BLaER1 treated with 17β-estradiol and CSF1 and Interleukin-3, amounts not matched to agents 10 nM and 100 nM (cell line): ENCODE measurements around the gene GRB2.
A peak's percentile ranks its signal among the peaks of the same experiment; 100 is the strongest.

Experiments
- H3K27ac ChIP-seq, 11 experiments: shearing (Covaris generic); formaldehyde crosslinking; 2 replicates each; pipeline ENCODE4 v1.8.1; 2022
- H3K27me3 ChIP-seq, 11 experiments: shearing (Covaris generic); formaldehyde crosslinking; 2 replicates each; pipeline ENCODE4 v1.8.1; 2022
- H3K36me3 ChIP-seq, 11 experiments: shearing (Covaris generic); formaldehyde crosslinking; 2 replicates each; pipeline ENCODE4 v1.8.1; 2022
- H3K4me1 ChIP-seq, 10 experiments: shearing (Covaris generic); formaldehyde crosslinking; 2 replicates each; pipeline ENCODE4 v1.8.1; 2022
- H3K4me2 ChIP-seq, 11 experiments: shearing (Covaris generic); formaldehyde crosslinking; 2 replicates each; pipeline ENCODE4 v1.8.1; 2022
- H3K4me3 ChIP-seq, 10 experiments: shearing (Covaris generic); formaldehyde crosslinking; 2 replicates each; pipeline ENCODE4 v1.8.1; 2022
- H3K9ac ChIP-seq, 11 experiments: shearing (Covaris generic); formaldehyde crosslinking; 2 replicates each; pipeline ENCODE4 v1.8.1; 2022
- H3K9me3 ChIP-seq, 11 experiments: shearing (Covaris generic); formaldehyde crosslinking; replicated peaks in 1 of 11; 2 replicates each; pipeline ENCODE4 v1.8.1; 2022
- H4K20me1 ChIP-seq, 11 experiments: shearing (Covaris generic); formaldehyde crosslinking; 2 replicates each; pipeline ENCODE4 v1.8.1; 2022
- Cebpa-rat ChIP-seq, 11 experiments: shearing (Covaris generic); IDR thresholded peaks; 2 replicates each; pipeline ENCODE4 v1.8.1; 2022

The GRB2 gene

GRCh38 chr17:75404731-75405364 lies 630 bp downstream of the GRB2 start:
- 0 out of 22 replicates have a peak, but pooled peaks of 1 of the 11 experiments have one; percentile 3 for TF ChIP-seq Cebpa-rat (IDR thresholded peaks at IDR 0.05)
- peak overlapping the region; percentile 55 to 99 (median 90) for H3K4me2 ChIP-seq
- peak overlapping the region; percentile 90 to 99 (median 98) for H3K27ac ChIP-seq

GRCh38 chr17:75404223-75404730 lies 1.2 kb downstream of the GRB2 start:
- H3K9ac ChIP-seq, result peak overlapping the region; percentile 98 to 100 (median 99)
- 0 out of 22 replicates have a peak, but pooled peaks cover 0 to 4% (median 0%) of the 10 kb centered on the region in 11 experiments for H3K9me3 ChIP-seq
- no peaks in the 10 kb centered on the region for H3K27me3 ChIP-seq
- peak overlapping the region; percentile 88 to 100 (median 96) for H3K4me3 ChIP-seq
- peak overlapping the region; percentile 90 to 99 (median 98) for H3K27ac ChIP-seq
- H3K4me1 ChIP-seq, result peaks cover 43 to 64% (median 59%) of the 10 kb centered on the region in 10 experiments
- H3K4me2 ChIP-seq, result peak overlapping the region; percentile 83 to 99 (median 90)
- H4K20me1 ChIP-seq, result peaks cover 49 to 61% (median 59%) of the 10 kb centered on the region in 11 experiments
- peaks cover 9 to 40% (median 27%) of the 10 kb centered on the region in 11 experiments; a peak in 21 of 22 replicates for H3K36me3 ChIP-seq
- TF ChIP-seq Cebpa-rat (IDR thresholded peaks at IDR 0.05), result peak in 2 of 11 experiments; percentile 12; a peak in 3 of 22 replicates

More at GRCh38 chr17:75404731-75405364, 630 bp downstream of the GRB2 start:
- H3K27me3 ChIP-seq, result no peaks in the 10 kb centered on the region
- H3K4me3 ChIP-seq, result peak overlapping the region; percentile 88 to 100 (median 96)
- H3K9ac ChIP-seq, result peak overlapping the region; percentile 98 to 100 (median 99)
- H3K9me3 ChIP-seq, result no peaks in the 10 kb centered on the region
- peaks cover 41 to 59% (median 54%) of the 10 kb centered on the region in 10 experiments for H3K4me1 ChIP-seq
- peaks cover 6 to 34% (median 21%) of the 10 kb centered on the region in 11 experiments; a peak in 20 of 22 replicates for H3K36me3 ChIP-seq
- peaks cover 43 to 56% (median 53%) of the 10 kb centered on the region in 11 experiments for H4K20me1 ChIP-seq

GRCh38 chr17:75403131-75403530 lies 2.3 kb downstream of the GRB2 start:
- Histone ChIP-seq H4K20me1 (peaks cover 61 to 73% (median 70%) of the 10 kb centered on the region in 11 experiments), H3K9me3 (0 out of 22 replicates have a peak, but pooled peaks cover 0 to 4% (median 0%) of the 10 kb centered on the region in 11 experiments), H3K27ac (peak overlapping the region in 10 of 11 experiments; percentile 90 to 99 (median 98); a peak in 19 of 22 replicates), H3K4me1 (peaks cover 54 to 76% (median 70%) of the 10 kb centered on the region in 10 experiments), H3K4me3 (peak overlapping the region; percentile 88 to 100 (median 96)), H3K36me3 (peaks cover 20 to 51% (median 33%) of the 10 kb centered on the region in 11 experiments; a peak in 21 of 22 replicates), H3K27me3 (no peaks in the 10 kb centered on the region), H3K4me2 (peak overlapping the region; percentile 83 to 99 (median 90)), H3K9ac (peak overlapping the region; percentile 98 to 100 (median 99))
- TF ChIP-seq Cebpa-rat (IDR thresholded peaks at IDR 0.05), result no peak

- Histone ChIP-seq H3K4me2 (peak overlapping the region; percentile 83 to 99 (median 90)), H3K9ac (peak overlapping the region in 5 of 11 experiments; percentile 98 to 100 (median 99); a peak in 11 of 22 replicates), H4K20me1 (peaks cover 72 to 84% (median 82%) of the 10 kb centered on the region in 11 experiments), H3K27me3 (no peaks in the 10 kb centered on the region), H3K9me3 (0 out of 22 replicates have a peak, but pooled peaks cover 0 to 4% (median 0%) of the 10 kb centered on the region in 11 experiments), H3K4me3 (peak overlapping the region in 5 of 10 experiments; percentile 88 to 100 (median 97); a peak in 9 of 20 replicates), H3K36me3 (peaks cover 20 to 51% (median 33%) of the 10 kb centered on the region in 11 experiments; a peak in 21 of 22 replicates), H3K4me1 (peaks cover 58 to 78% (median 71%) of the 10 kb centered on the region in 10 experiments), H3K27ac (peak overlapping the region in 3 of 11 experiments; percentile 1 to 98 (median 43); a peak in 2 of 22 replicates)
- no peak for TF ChIP-seq Cebpa-rat (IDR thresholded peaks at IDR 0.05)
These were observed 3.5 kb downstream of the GRB2 start for GRCh38 chr17:75402026-75402425.

- Histone ChIP-seq H3K4me3 (peak overlapping the region in 1 of 10 experiments; percentile 4; a peak in 1 of 20 replicates), H3K27ac (no peak overlapping the region; a peak in 1 of 22 replicates), H3K36me3 (peaks cover 21 to 56% (median 38%) of the 10 kb centered on the region in 11 experiments; a peak in 21 of 22 replicates), H3K27me3 (no peaks in the 10 kb centered on the region), H3K4me2 (peak overlapping the region in 9 of 11 experiments; percentile 26 to 100 (median 92); a peak in 14 of 22 replicates), H3K9ac (peak overlapping the region in 2 of 11 experiments; percentile 32 to 99; a peak in 3 of 22 replicates), H3K4me1 (peaks cover 63 to 82% (median 76%) of the 10 kb centered on the region in 10 experiments), H4K20me1 (peaks cover 88 to 100% (median 97%) of the 10 kb centered on the region in 11 experiments), H3K9me3 (0 out of 22 replicates have a peak, but pooled peaks cover 0 to 4% (median 0%) of the 10 kb centered on the region in 11 experiments)
- TF ChIP-seq Cebpa-rat (IDR thresholded peaks at IDR 0.05), result no peak
These were observed 5.0 kb downstream of the GRB2 start for GRCh38 chr17:75400326-75400939.

- peak overlapping the region in 1 of 11 experiments; percentile 15; a peak in 1 of 22 replicates for H3K27ac ChIP-seq
- peaks cover 71 to 97% (median 93%) of the 10 kb centered on the region in 10 experiments for H3K4me1 ChIP-seq
- peaks cover 99 to 100% (median 100%) of the 10 kb centered on the region in 11 experiments for H4K20me1 ChIP-seq
- H3K4me3 ChIP-seq, result no peak overlapping the region
- H3K9ac ChIP-seq, result peak overlapping the region in 2 of 11 experiments; percentile 6 to 53; a peak in 2 of 22 replicates
- H3K36me3 ChIP-seq, result peaks cover 22 to 57% (median 39%) of the 10 kb centered on the region in 11 experiments; a peak in 21 of 22 replicates
- 0 out of 22 replicates have a peak, but pooled peaks cover 0 to 4% (median 0%) of the 10 kb centered on the region in 11 experiments for H3K9me3 ChIP-seq
- no peaks in the 10 kb centered on the region for H3K27me3 ChIP-seq
- H3K4me2 ChIP-seq, result peak overlapping the region in 10 of 11 experiments; percentile 56 to 100 (median 94); a peak in 19 of 22 replicates
- no peak for TF ChIP-seq Cebpa-rat (IDR thresholded peaks at IDR 0.05)
These were observed 7.2 kb downstream of the GRB2 start for GRCh38 chr17:75398279-75398678.

GRCh38 chr17:75397217-75397616 lies 8.3 kb downstream of the GRB2 start:
- Histone ChIP-seq H4K20me1 (peaks cover 99 to 100% (median 100%) of the 10 kb centered on the region in 11 experiments), H3K27ac (no peak overlapping the region; a peak in 2 of 22 replicates), H3K4me3 (no peak overlapping the region), H3K27me3 (no peaks in the 10 kb centered on the region), H3K4me1 (peaks cover 70 to 96% (median 92%) of the 10 kb centered on the region in 10 experiments), H3K36me3 (peaks cover 33 to 61% (median 44%) of the 10 kb centered on the region in 11 experiments), H3K9ac (peak overlapping the region in 10 of 11 experiments; percentile 3 to 82 (median 64); a peak in 7 of 22 replicates), H3K4me2 (peak overlapping the region; percentile 89 to 100 (median 95)), H3K9me3 (0 out of 22 replicates have a peak, but pooled peaks cover 0 to 4% (median 0%) of the 10 kb centered on the region in 11 experiments)
- no peak for TF ChIP-seq Cebpa-rat (IDR thresholded peaks at IDR 0.05)

GRCh38 chr17:75396796-75397195 lies 8.7 kb downstream of the GRB2 start:
- Histone ChIP-seq H3K36me3 (peaks cover 37 to 65% (median 48%) of the 10 kb centered on the region in 11 experiments), H3K4me2 (peak overlapping the region; percentile 89 to 100 (median 95)), H3K9me3 (0 out of 22 replicates have a peak, but pooled peaks cover 0 to 4% (median 0%) of the 10 kb centered on the region in 11 experiments), H3K9ac (peak overlapping the region; percentile 3 to 82 (median 63); a peak in 9 of 22 replicates), H3K4me3 (no peak overlapping the region), H3K4me1 (peaks cover 66 to 96% (median 88%) of the 10 kb centered on the region in 10 experiments), H3K27me3 (no peaks in the 10 kb centered on the region), H3K27ac (peak overlapping the region in 3 of 11 experiments; percentile 22 to 66 (median 38); a peak in 3 of 22 replicates), H4K20me1 (peaks cover 99 to 100% (median 100%) of the 10 kb centered on the region in 11 experiments)
- TF ChIP-seq Cebpa-rat (IDR thresholded peaks at IDR 0.05), result no peak
